Posterior vena cava (tissue), 2 donors: ENCODE measurements around the gene RNPS1. TPM values are rescaled to one million over a fixed set of nuclear protein-coding genes. Genes with fewer than 3 reads are reported as not detected.

ENCODE experiments used
- DNase-seq: peaks from one replicate; pipeline ENCODE4 v3.0.0-alpha.2; 2020; ENCODE audit warnings: low spot score
- intact Hi-C, 2 donors: fragments of 100-400 bp; cut with DNase I; formaldehyde crosslinking; loops; one replicate each; pipeline versions ENCODE4 v1.14.1 to v1.14.2; 2022 to 2023
- total RNA-seq, 2 donors: library from RNA; stranded (reverse); fragmentation: NEBNext Ultra II Directional; extraction: Animal tissue kit (Norgen Biotek cat#: 25700); gene quantifications; one replicate each; pipeline ENCODE4 v1.2.1, GENCODE V29; 2021
- donor health status: DM: yes; HTN: yes; CAD: no.
- donor health status: DM: yes; HTN: yes; CAD: no.

Gene RNPS1
- total RNA-seq, 2 donors from 2014 or later: 84.9 to 101 TPM

- no peak for DNase-seq
- intact Hi-C loops: loop anchor here in 1 of 2 donors (10.0 kb wide), 1 partner anchor 45 kb away; no protein-coding TSS in a partner anchor
Observed at GRCh38 chr16:2229632-2230250, 38.2 kb downstream of the RNPS1 start.

GRCh38 chr16:2229091-2229490 lies 38.8 kb downstream of the RNPS1 start:
- intact Hi-C loops: loop anchor here in 1 of 2 donors (10.0 kb wide), 1 partner anchor 46 kb away; no protein-coding TSS in a partner anchor
- DNase-seq: no peak

- intact Hi-C loops: loop anchor here in 1 of 2 donors (10.0 kb wide), 1 partner anchor 47 kb away; no protein-coding TSS in a partner anchor
- DNase-seq: no peak
Observed at GRCh38 chr16:2228161-2228824, 39.6 kb downstream of the RNPS1 start.

GRCh38 chr16:2226918-2227317 lies 41.0 kb downstream of the RNPS1 start:
- no peak for DNase-seq
- intact Hi-C loops: loop anchor here in 1 of 2 donors (10.0 kb wide), 1 partner anchor 48 kb away; no protein-coding TSS in a partner anchor

- no peak for DNase-seq
- intact Hi-C loops: loop anchor here in 1 of 2 donors (10.0 kb wide), 1 partner anchor 48 kb away; no protein-coding TSS in a partner anchor
Observed at GRCh38 chr16:2226245-2226793, 41.6 kb downstream of the RNPS1 start.

- intact Hi-C loops: loop anchor here in 1 of 2 donors (10.0 kb wide), 1 partner anchor 51 kb away; no protein-coding TSS in a partner anchor
- no peak for DNase-seq
Observed at GRCh38 chr16:2223942-2224486, 43.9 kb downstream of the RNPS1 start.

- intact Hi-C loops: loop anchor here in 1 of 2 donors (10.0 kb wide), 1 partner anchor 51 kb away; no protein-coding TSS in a partner anchor
- DNase-seq: peak; percentile 100
Observed at GRCh38 chr16:2223221-2223941, 44.5 kb downstream of the RNPS1 start, which contains the start of gene E4F1. TSS of gene E4F1 (plus strand) at chr16:2223591. CDS start at chr16:2223614, 23 bp downstream.

- intact Hi-C loops: no loop called here
- DNase-seq: no peak
Observed at GRCh38 chr16:2216330-2216729, 51.6 kb downstream of the RNPS1 start.

- intact Hi-C loops: no loop called here
Observed at GRCh38 chr16:2214719-2214968, 53.3 kb downstream of the RNPS1 start, which contains the start of gene PGP. TSS of gene PGP (minus strand) at chr16:2214840. CDS start at chr16:2214777, 63 bp downstream.

GRCh38 chr16:2213817-2214718 lies 53.9 kb downstream of the RNPS1 start:
- no peak for DNase-seq
- intact Hi-C loops: no loop called here

More at GRCh38 chr16:2214719-2214968, 53.3 kb downstream of the RNPS1 start, which contains the start of gene PGP:
- DNase-seq: no peak

- intact Hi-C loops: no loop called here
Observed at GRCh38 chr16:2212362-2213324, 55.3 kb downstream of the RNPS1 start.

GRCh38 chr16:2211923-2212347 lies 56.0 kb downstream of the RNPS1 start:
- intact Hi-C loops: no loop called here
- no peak for DNase-seq

More at GRCh38 chr16:2212362-2213324, 55.3 kb downstream of the RNPS1 start:
- no peak for DNase-seq

GRCh38 chr16:2210386-2211365 lies 57.2 kb downstream of the RNPS1 start, which contains the start of gene BRICD5:
TSS of gene BRICD5 (minus strand) at chr16:2210863. CDS start at chr16:2210833, 30 bp downstream.
- intact Hi-C loops: no loop called here
- DNase-seq: no peak

- intact Hi-C loops: no loop called here
- DNase-seq: no peak
Observed at GRCh38 chr16:2210009-2210332, 58.0 kb downstream of the RNPS1 start.

GRCh38 chr16:2209258-2210008 lies 58.5 kb downstream of the RNPS1 start:
- DNase-seq: no peak
- intact Hi-C loops: loop anchor here in 1 of 2 donors (10.0 kb wide), 1 partner anchor 315 kb away; the partner anchor contains the start of gene AMDHD2
